Cardiac muscle cell (in vitro differentiated cells and primary cell): ENCODE data around the gene MGAT4B. TPM values are rescaled to one million over a fixed set of nuclear protein-coding genes. Genes with fewer than 3 reads are reported as not detected.
"Not testable (repeated sequence)": the region's sequence is repeated elsewhere in the genome, so short reads cannot be mapped to it uniquely, and the experiment has no call there.

Experiments
- DNase-seq, 2 donors: peaks; one replicate each; pipeline versions ENCODE4 v3.0.0 to v3.0.0-alpha.2; 2010 to 2017; ENCODE audit warnings: low read depth in 1 of 2, low spot score in 1 of 2
- H3K27ac ChIP-seq: fragments of 200-600 bp; sonication (generic); 2 replicates; pipeline ENCODE4 v1.5.1; 2016
- H3K27me3 ChIP-seq: fragments of 200-600 bp; sonication (generic); 2 replicates; pipeline ENCODE4 v1.6.0; 2016; ENCODE audit warnings: control low read depth
- H3K36me3 ChIP-seq: fragments of 200-600 bp; sonication (generic); 2 replicates; pipeline ENCODE4 v1.5.1; 2016; ENCODE audit warnings: control low read depth
- H3K4me1 ChIP-seq: fragments of 200-600 bp; sonication (generic); 2 replicates; pipeline ENCODE4 v1.8.1; 2017; ENCODE audit warnings: low read depth, mild to moderate bottlenecking, mixed run types
- H3K4me3 ChIP-seq: fragments of 200-600 bp; sonication (generic); 2 replicates; pipeline ENCODE4 v1.5.1; 2016; ENCODE audit warnings: mild to moderate bottlenecking
- H3K9me3 ChIP-seq: fragments of 200-600 bp; sonication (generic); 2 replicates; pipeline ENCODE4 v1.5.1; 2017; ENCODE audit warnings: low read depth, mild to moderate bottlenecking, control low read depth
- CTCF ChIP-seq: IDR thresholded peaks from 2 replicates; pipeline ENCODE4 v1.5.1; 2012; ENCODE audit warnings: low read depth, mild to moderate bottlenecking, low read length
- polyA plus RNA-seq: library from polyadenylated mRNA; unstranded; fragments of >200 nt; fragmentation: Nextera tagmentation; extraction: Ambion mirVana; gene quantifications from 2 replicates; pipeline ENCODE4 v1.2.1, GENCODE V29; 2016
- total RNA-seq: library from RNA; depleted of rRNA; stranded (reverse); fragments of >200 nt; gene quantifications from 2 replicates; pipeline ENCODE4 v1.2.3, GENCODE V29; 2016

Gene MGAT4B
- total and polyA plus RNA-seq, 2 experiments from 2014 or later: 184 to 192 TPM

GRCh38 chr5:179840321-179840720 is 33.7 kb upstream of the MGAT4B start:
- TF ChIP-seq CTCF: no peak
- Histone ChIP-seq H3K27me3 (no peaks in the 10 kb centered on the region), H3K4me1 (no peaks in the 10 kb centered on the region), H3K4me3 (no peak overlapping the region), H3K36me3 (peaks cover 31% of the 10 kb centered on the region), H3K9me3 (no peaks in the 10 kb centered on the region), H3K27ac (no peak overlapping the region)
- no peak for DNase-seq

GRCh38 chr5:179839328-179840256 is 32.9 kb upstream of the MGAT4B start:
- DNase-seq: peak in 1 of 2 donors; percentile 56
- no peaks in the 10 kb centered on the region for H3K9me3 ChIP-seq
- H3K4me3 ChIP-seq: no peak overlapping the region
- no peaks in the 10 kb centered on the region for H3K4me1 ChIP-seq
- no peak overlapping the region for H3K27ac ChIP-seq
- H3K27me3 ChIP-seq: no peaks in the 10 kb centered on the region
- TF ChIP-seq CTCF: no peak
- H3K36me3 ChIP-seq: peaks cover 31% of the 10 kb centered on the region

- TF ChIP-seq CTCF: no peak
- peaks cover 45% of the 10 kb centered on the region for H3K36me3 ChIP-seq
- no peak overlapping the region for H3K4me3 ChIP-seq
- no peaks in the 10 kb centered on the region for H3K9me3 ChIP-seq
- no peaks in the 10 kb centered on the region for H3K27me3 ChIP-seq
- DNase-seq: no peak
- H3K4me1 ChIP-seq: no peaks in the 10 kb centered on the region
- peak overlapping the region; percentile 43 for H3K27ac ChIP-seq
Measured at GRCh38 chr5:179837076-179838011, 30.7 kb upstream of the MGAT4B start.

GRCh38 chr5:179836225-179837019 is 29.8 kb upstream of the MGAT4B start:
- Histone ChIP-seq H3K9me3 (no peaks in the 10 kb centered on the region), H3K27ac (peak overlapping the region; percentile 43), H3K27me3 (no peaks in the 10 kb centered on the region), H3K36me3 (peaks cover 48% of the 10 kb centered on the region), H3K4me1 (no peaks in the 10 kb centered on the region), H3K4me3 (no peak overlapping the region)
- no peak for DNase-seq
- TF ChIP-seq CTCF: no peak

- H3K4me3 ChIP-seq, H3K27me3 ChIP-seq, H3K4me1 ChIP-seq, DNase-seq, H3K9me3 ChIP-seq, H3K27ac ChIP-seq: not testable (repeated sequence)
- H3K36me3 ChIP-seq: peaks cover 48% of the 10 kb centered on the region
Measured at GRCh38 chr5:179834871-179835270, 28.2 kb upstream of the MGAT4B start.
